ENCODE data around the gene PPP1R3E. TPM values are rescaled to one million over a fixed set of nuclear protein-coding genes. Genes with fewer than 3 reads are reported as not detected.

The PPP1R3E gene
- total RNA-seq = 2.8 and 3.5 TPM in 2 replicates

GRCh38 chr14:23302290-23303225 is at the start of gene PPP1R3E:
TSS of gene PPP1R3E (minus strand) at chr14:23302859. CDS start at chr14:23302576, 283 bp downstream.

GRCh38 chr14:23320584-23321571 is 18.2 kb upstream of the PPP1R3E start, which contains the start of gene PABPN1:
TSS of gene PABPN1 (plus strand) at chr14:23321457. CDS start at chr14:23321470, 13 bp downstream.

GRCh38 chr14:23306412-23307145 is 3.9 kb upstream of the PPP1R3E start, which contains the start of gene BCL2L2:
TSS of gene BCL2L2 (plus strand) at chr14:23306833. CDS start at chr14:23307768, 935 bp downstream.

GRCh38 chr14:23286020-23286901 is 16.4 kb downstream of the PPP1R3E start, which contains the start of gene HOMEZ:
TSS of gene HOMEZ (minus strand) at chr14:23286132. CDS start at chr14:23285952, 180 bp downstream.

Other genes with a start within 250 kb of the PPP1R3E start
- gene CDH24, start 245.3 kb downstream of the PPP1R3E start, total RNA-seq = 0.54 and 0.69 TPM in 2 replicates
- 44.0 and 56.1 TPM in 2 replicates for gene ACIN1, start 207.7 kb downstream of the PPP1R3E start, total RNA-seq
- gene C14orf119, start 207.4 kb downstream of the PPP1R3E start, total RNA-seq = 43.2 and 50.3 TPM in 2 replicates
- not detected in 2 replicates for gene CIROP, start 197.9 kb downstream of the PPP1R3E start, total RNA-seq
- gene CEBPE, start 183.6 kb downstream of the PPP1R3E start, total RNA-seq = not detected in 2 replicates
- 0.11 and 3.1 TPM in 2 replicates for gene SLC7A8, start 119.2 kb downstream of the PPP1R3E start, total RNA-seq
- gene RNF212B, start 64.9 kb downstream of the PPP1R3E start, total RNA-seq = not detected in 2 replicates
- gene HOMEZ, start 16.7 kb downstream of the PPP1R3E start, total RNA-seq = 3.3 and 3.9 TPM in 2 replicates
- gene BCL2L2, start 4.0 kb upstream of the PPP1R3E start, total RNA-seq = 15.3 and 22.5 TPM in 2 replicates
- gene PABPN1, start 18.6 kb upstream of the PPP1R3E start, total RNA-seq = 81.5 and 81.7 TPM in 2 replicates
- gene SLC22A17, start 50.0 kb upstream of the PPP1R3E start, total RNA-seq = 0.11 and 0.17 TPM in 2 replicates
- not detected in 2 replicates for gene EFS, start 62.3 kb upstream of the PPP1R3E start, total RNA-seq
- gene IL25, start 70.0 kb upstream of the PPP1R3E start, total RNA-seq = not detected in 2 replicates
- gene CMTM5, start 74.2 kb upstream of the PPP1R3E start, total RNA-seq = not detected in 2 replicates
- not detected in 2 replicates for gene MYH6, start 105.4 kb upstream of the PPP1R3E start, total RNA-seq
- gene MYH7, start 132.8 kb upstream of the PPP1R3E start, total RNA-seq = not detected in 2 replicates
- 43.6 and 49.0 TPM in 2 replicates for gene NGDN, start 166.8 kb upstream of the PPP1R3E start, total RNA-seq
- gene ZFHX2, start 248.9 kb upstream of the PPP1R3E start, total RNA-seq = 0.09 and 0.11 TPM in 2 replicates

Data from dermis lymphatic vessel endothelial cell (primary cell).